MM.1S (cell line): ENCODE results near the gene SLC24A3.

Experiments used
- DNase-seq: peaks from one replicate; pipeline ENCODE4 v3.0.0-alpha.2; 2015
- H2AFZ ChIP-seq: fragments of 300-600 bp; sonication (generic); 2 replicates; pipeline ENCODE4 v1.6.0; 2016; ENCODE audit warnings: antibody characterized with exemption, low read length
- H3F3A ChIP-seq: fragments of 300-600 bp; sonication (generic); 2 replicates; pipeline ENCODE4 v1.6.1; 2016; ENCODE audit warnings: mild to moderate bottlenecking, antibody characterized with exemption, low read length, moderate library complexity, mixed read lengths; ENCODE audit not compliant: insufficient read depth
- H3K27ac ChIP-seq: fragments of 300-600 bp; sonication (generic); 2 replicates; pipeline ENCODE4 v1.5.1; 2016; ENCODE audit warnings: mild to moderate bottlenecking, low read length
- H3K27me3 ChIP-seq: fragments of 300-600 bp; sonication (generic); replicated peaks from 2 replicates; pipeline ENCODE4 v1.6.0; 2016; ENCODE audit warnings: low read length; ENCODE audit not compliant: insufficient read depth
- H3K36me3 ChIP-seq: fragments of 300-600 bp; sonication (generic); replicated peaks from 2 replicates; pipeline ENCODE4 v1.6.1; 2016; ENCODE audit warnings: mild to moderate bottlenecking, low read length, mixed read lengths; ENCODE audit not compliant: insufficient read depth
- H3K4me1 ChIP-seq: fragments of 300-600 bp; sonication (generic); 2 replicates; pipeline ENCODE4 v1.6.1; 2016; ENCODE audit warnings: low read length, mixed read lengths
- H3K4me2 ChIP-seq: fragments of 300-600 bp; sonication (generic); 2 replicates; pipeline ENCODE4 v1.6.0; 2016; ENCODE audit warnings: low read depth, low read length
- H3K4me3 ChIP-seq: fragments of 300-600 bp; sonication (generic); 2 replicates; pipeline ENCODE4 v1.5.1; 2016; ENCODE audit warnings: low read length, mixed read lengths
- H3K79me2 ChIP-seq: fragments of 300-600 bp; sonication (generic); 2 replicates; pipeline ENCODE4 v1.6.1; 2016; ENCODE audit warnings: mixed run types, low read length, mixed read lengths
- H3K9ac ChIP-seq: fragments of 300-600 bp; sonication (generic); 2 replicates; pipeline ENCODE4 v1.6.1; 2016; ENCODE audit warnings: low read length, mixed read lengths
- H3K9me2 ChIP-seq: fragments of 300-600 bp; sonication (generic); replicated peaks from 2 replicates; pipeline ENCODE4 v1.6.1; 2016; ENCODE audit warnings: mild to moderate bottlenecking, low read length, mixed read lengths; ENCODE audit not compliant: insufficient read depth
- H3K9me3 ChIP-seq: fragments of 300-600 bp; sonication (generic); replicated peaks from 2 replicates; pipeline ENCODE4 v1.6.1; 2016; ENCODE audit warnings: mild to moderate bottlenecking, low read length, mixed read lengths; ENCODE audit not compliant: insufficient read depth
- H4K20me1 ChIP-seq: fragments of 300-600 bp; sonication (generic); 2 replicates; pipeline ENCODE4 v1.6.1; 2016; ENCODE audit warnings: mild to moderate bottlenecking, low read length, moderate library complexity, mixed read lengths; ENCODE audit not compliant: insufficient read depth
- CTCF ChIP-seq: fragments of 300-600 bp; sonication (generic); IDR thresholded peaks from 2 replicates; pipeline ENCODE4 v1.5.1; 2016; ENCODE audit warnings: antibody characterized with exemption, low read length, mixed read lengths
- EZH2 ChIP-seq: fragments of 300-600 bp; sonication (generic); optimal IDR thresholded peaks from 2 replicates; pipeline ENCODE3; 2017; ENCODE audit warnings: low read depth, mild to moderate bottlenecking, antibody characterized with exemption, low read length, mixed read lengths
- EZH2phosphoT487 ChIP-seq: fragments of 300-600 bp; sonication (generic); IDR thresholded peaks from 2 replicates; pipeline ENCODE4 v1.6.1; 2018; ENCODE audit warnings: antibody characterized with exemption, low read length

The SLC24A3 gene

GRCh38 chr20:19710336-19711120 lies 498.1 kb downstream of the SLC24A3 start:
- Histone ChIP-seq H3K79me2 (no peaks in the 10 kb centered on the region), H3K4me1 (peaks cover 15% of the 10 kb centered on the region), H3K4me3 (no peak overlapping the region), H3F3A (no peaks in the 10 kb centered on the region), H4K20me1 (no peaks in the 10 kb centered on the region), H3K27ac (no peak overlapping the region), H3K4me2 (no peak overlapping the region), H3K36me3 (no peaks in the 10 kb centered on the region), H3K9me2 (no peaks in the 10 kb centered on the region), H3K27me3 (no peaks in the 10 kb centered on the region), H3K9ac (no peak overlapping the region), H2AFZ (no peak overlapping the region), H3K9me3 (no peaks in the 10 kb centered on the region)
- TF ChIP-seq CTCF = no peak
- no peak for TF ChIP-seq EZH2phosphoT487
- TF ChIP-seq EZH2 = no peak
- no peak for DNase-seq

GRCh38 chr20:19711126-19711525 lies 498.7 kb downstream of the SLC24A3 start:
- no peaks in the 10 kb centered on the region for H3K27me3 ChIP-seq
- no peaks in the 10 kb centered on the region for H3K9me3 ChIP-seq
- no peak for TF ChIP-seq EZH2
- no peak for TF ChIP-seq CTCF
- no peak for TF ChIP-seq EZH2phosphoT487
- H3K9ac ChIP-seq = no peak overlapping the region
- no peak for DNase-seq
- no peaks in the 10 kb centered on the region for H4K20me1 ChIP-seq
- H3K27ac ChIP-seq = no peak overlapping the region
- no peaks in the 10 kb centered on the region for H3K79me2 ChIP-seq
- no peaks in the 10 kb centered on the region for H3F3A ChIP-seq
- H3K4me1 ChIP-seq = peaks cover 11% of the 10 kb centered on the region
- H3K4me3 ChIP-seq = no peak overlapping the region
- no peaks in the 10 kb centered on the region for H3K36me3 ChIP-seq
- no peak overlapping the region for H2AFZ ChIP-seq
- H3K9me2 ChIP-seq = no peaks in the 10 kb centered on the region
- no peak overlapping the region for H3K4me2 ChIP-seq

DNA sequence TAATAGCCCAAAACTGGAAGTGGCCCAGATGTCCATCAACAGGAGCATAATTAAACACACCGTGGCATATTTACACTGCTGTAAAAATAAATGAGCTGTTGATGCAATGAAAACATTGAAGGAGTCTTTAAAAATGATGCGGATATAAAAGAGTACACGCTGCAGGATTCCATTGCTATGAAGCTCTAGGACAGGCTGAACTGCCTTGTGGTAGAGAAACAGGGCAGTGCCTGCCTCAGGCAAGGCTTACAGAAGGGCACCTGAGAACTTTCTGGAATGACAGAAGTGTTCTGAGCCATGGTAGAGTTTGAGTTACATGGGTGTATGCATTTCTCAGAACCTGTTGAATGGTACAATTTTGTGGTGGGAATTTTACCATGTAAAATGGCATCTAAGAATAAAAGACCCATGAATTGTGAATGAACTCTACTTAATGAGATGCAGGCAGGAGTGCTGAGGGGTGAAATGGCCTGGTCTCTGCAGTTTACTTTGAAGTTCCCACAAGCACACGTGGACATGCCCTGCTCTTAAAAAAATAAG lies 500.3 kb downstream of the SLC24A3 start:
- no peaks in the 10 kb centered on the region for H3K36me3 ChIP-seq
- H3F3A ChIP-seq = no peaks in the 10 kb centered on the region
- no peak overlapping the region for H2AFZ ChIP-seq
- TF ChIP-seq EZH2 (no peak), EZH2phosphoT487 (no peak), CTCF (no peak)
- H4K20me1 ChIP-seq = no peaks in the 10 kb centered on the region
- no peak overlapping the region for H3K27ac ChIP-seq
- H3K9ac ChIP-seq = no peak overlapping the region
- H3K9me3 ChIP-seq = no peaks in the 10 kb centered on the region
- H3K9me2 ChIP-seq = no peaks in the 10 kb centered on the region
- no peak overlapping the region for H3K4me2 ChIP-seq
- H3K4me1 ChIP-seq = no peaks in the 10 kb centered on the region
- H3K79me2 ChIP-seq = no peaks in the 10 kb centered on the region
- H3K4me3 ChIP-seq = no peak overlapping the region
- H3K27me3 ChIP-seq = no peaks in the 10 kb centered on the region
- no peak for DNase-seq
